Suppressor macrophage treated with lipopolysaccharide for 1 hour (primary cell): Measurements from ENCODE around the gene ISLR2.

Experiments
- DNase-seq, 3 donors: peaks; one replicate each; pipeline ENCODE4 v3.0.0-alpha.2; 2020 to 2022

ISLR2 gene

GRCh38 chr15:74128785-74129585, 1.4 kb upstream of the ISLR2 start:
- no peak for DNase-seq

- DNase-seq, result no peak
Measured at GRCh38 chr15:74129586-74130154, 716 bp upstream of the ISLR2 start.

- no peak for DNase-seq
Measured at GRCh38 chr15:74130849-74131627, 652 bp downstream of the ISLR2 start.

- DNase-seq, result no peak
Measured at GRCh38 chr15:74131628-74132413, 1.4 kb downstream of the ISLR2 start.

DNA sequence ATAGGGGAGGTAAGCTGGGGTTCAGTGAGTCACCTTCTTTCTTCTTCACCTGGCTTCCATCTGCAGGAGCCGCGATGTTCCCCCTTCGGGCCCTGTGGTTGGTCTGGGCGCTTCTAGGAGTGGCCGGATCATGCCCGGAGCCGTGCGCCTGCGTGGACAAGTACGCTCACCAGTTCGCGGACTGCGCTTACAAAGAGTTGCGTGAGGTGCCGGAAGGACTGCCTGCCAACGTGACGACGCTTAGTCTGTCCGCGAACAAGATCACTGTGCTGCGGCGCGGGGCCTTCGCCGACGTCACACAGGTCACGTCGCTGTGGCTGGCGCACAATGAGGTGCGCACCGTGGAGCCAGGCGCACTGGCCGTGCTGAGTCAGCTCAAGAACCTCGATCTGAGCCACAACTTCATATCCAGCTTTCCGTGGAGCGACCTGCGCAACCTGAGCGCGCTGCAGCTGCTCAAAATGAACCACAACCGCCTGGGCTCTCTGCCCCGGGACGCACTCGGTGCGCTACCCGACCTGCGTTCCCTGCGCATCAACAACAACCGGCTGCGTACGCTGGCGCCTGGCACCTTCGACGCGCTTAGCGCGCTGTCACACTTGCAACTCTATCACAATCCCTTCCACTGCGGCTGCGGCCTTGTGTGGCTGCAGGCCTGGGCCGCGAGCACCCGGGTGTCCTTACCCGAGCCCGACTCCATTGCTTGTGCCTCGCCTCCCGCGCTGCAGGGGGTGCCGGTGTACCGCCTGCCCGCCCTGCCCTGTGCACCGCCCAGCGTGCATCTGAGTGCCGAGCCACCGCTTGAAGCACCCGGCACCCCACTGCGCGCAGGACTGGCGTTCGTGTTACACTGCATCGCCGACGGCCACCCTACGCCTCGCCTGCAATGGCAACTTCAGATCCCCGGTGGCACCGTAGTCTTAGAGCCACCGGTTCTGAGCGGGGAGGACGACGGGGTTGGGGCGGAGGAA, 2.6 kb downstream of the ISLR2 start:
- no peak for DNase-seq

GRCh38 chr15:74133694-74134386, 3.5 kb downstream of the ISLR2 start:
- DNase-seq, result no peak

DNA sequence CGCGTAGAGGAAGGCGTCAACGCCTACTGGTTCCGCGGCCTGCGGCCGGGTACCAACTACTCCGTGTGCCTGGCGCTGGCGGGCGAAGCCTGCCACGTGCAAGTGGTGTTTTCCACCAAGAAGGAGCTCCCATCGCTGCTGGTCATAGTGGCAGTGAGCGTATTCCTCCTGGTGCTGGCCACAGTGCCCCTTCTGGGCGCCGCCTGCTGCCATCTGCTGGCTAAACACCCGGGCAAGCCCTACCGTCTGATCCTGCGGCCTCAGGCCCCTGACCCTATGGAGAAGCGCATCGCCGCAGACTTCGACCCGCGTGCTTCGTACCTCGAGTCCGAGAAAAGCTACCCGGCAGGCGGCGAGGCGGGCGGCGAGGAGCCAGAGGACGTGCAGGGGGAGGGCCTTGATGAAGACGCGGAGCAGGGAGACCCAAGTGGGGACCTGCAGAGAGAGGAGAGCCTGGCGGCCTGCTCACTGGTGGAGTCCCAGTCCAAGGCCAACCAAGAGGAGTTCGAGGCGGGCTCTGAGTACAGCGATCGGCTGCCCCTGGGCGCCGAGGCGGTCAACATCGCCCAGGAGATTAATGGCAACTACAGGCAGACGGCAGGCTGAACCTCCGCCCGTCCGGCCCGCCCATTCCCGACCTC, 4.1 kb downstream of the ISLR2 start:
- peak; percentile 77 to 87 (median 78) for DNase-seq

DNA sequence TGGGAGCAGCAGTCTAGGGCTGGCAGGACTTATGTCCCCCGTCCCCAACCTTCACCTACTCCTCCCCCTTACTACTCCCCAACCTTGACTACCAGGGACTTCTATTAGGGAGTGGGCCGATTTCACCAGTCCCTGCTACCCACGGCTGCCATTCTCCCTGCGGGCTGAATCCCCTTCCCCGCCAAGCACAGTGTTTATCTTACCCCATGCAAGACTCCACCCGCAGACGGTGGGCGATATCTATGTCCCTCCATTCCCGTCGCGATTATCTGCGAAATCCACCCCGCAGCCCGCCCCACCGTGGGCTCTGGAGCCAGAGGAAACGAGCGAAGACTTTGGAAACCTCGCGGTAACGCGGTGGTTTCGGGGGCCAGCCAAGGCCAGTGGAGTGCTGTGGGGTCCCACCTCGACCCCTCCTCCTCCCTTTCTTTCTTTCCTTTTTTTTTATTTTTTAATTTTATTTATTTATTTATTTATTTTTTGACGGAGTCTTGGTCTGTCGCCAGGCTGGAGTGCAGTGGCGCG, 4.7 kb downstream of the ISLR2 start:
- no peak for DNase-seq

DNA sequence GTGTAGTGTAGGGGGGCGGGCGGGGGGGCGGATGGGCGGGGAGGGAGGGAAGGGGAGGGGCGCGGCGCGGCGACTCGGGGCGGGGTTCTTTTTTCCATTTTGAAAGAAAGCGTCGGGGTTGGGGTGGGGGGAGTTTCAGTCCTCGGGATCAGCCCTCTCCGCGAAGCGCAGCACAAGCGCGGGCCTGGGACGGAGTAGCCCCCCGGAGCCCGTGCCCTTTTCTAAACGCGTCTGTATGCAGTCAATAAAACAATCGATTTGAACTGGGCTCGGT, 6.1 kb downstream of the ISLR2 start:
- no peak for DNase-seq

DNA sequence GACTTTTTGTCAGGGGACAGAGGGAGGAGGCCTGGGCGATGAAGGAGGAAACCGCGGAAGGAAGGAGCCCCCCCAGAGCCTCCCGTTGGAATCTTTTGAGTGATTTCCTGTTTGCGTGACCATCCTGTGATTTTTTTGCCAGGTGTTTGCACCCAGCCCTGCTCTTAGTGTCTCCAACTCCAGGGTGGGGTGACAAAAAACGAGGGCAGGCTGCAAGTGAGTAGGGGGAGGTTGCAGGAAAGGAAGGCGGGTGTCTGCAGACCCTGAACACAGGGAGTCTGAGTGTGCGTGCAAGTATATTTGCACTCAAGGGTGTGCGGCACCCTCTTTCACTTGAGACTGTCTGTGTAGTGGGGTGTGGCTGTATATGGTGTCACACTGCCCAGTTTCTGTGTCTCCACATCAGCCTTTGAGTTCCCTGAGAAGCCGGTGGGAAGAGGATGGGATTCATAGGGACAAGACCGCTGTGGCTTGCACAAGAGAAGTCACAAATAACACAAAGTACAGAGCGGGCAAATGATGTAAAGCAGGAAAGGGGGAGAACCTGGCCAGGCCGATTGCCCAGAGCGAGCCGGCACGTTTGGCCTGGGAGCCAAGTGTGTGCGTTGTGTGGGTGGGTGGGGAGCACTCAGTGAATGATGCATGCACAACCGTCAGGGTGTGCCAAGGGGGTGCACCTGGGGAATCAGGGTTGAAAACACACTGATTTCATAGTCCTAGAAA, 6.6 kb downstream of the ISLR2 start:
- no peak for DNase-seq

DNA sequence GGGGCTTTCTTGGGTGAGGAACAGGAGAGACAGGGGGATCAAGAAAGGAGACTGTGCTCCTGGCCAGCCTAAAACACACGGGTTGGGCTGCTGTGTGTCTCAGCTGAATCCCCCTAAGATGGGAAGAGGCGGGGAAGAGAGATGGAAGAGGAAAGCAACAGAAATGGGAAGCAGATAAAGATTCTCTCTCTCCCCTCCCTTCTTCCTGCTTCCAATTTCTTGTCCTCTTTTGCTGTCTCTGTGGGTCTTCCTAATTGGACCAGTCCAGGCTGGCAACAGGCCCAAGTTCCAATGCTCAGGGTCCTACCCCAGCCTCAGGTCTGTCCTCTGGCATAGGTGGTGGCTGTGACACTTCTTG, 7.1 kb downstream of the ISLR2 start:
- no peak for DNase-seq

- no peak for DNase-seq
Measured at GRCh38 chr15:74138642-74139041, 8.3 kb downstream of the ISLR2 start.

- no peak for DNase-seq
Measured at GRCh38 chr15:74141591-74141990, 11.2 kb downstream of the ISLR2 start.

GRCh38 chr15:74144153-74144775, 13.9 kb downstream of the ISLR2 start:
- no peak for DNase-seq

- DNase-seq, result no peak
Measured at GRCh38 chr15:74146277-74146800, 16.0 kb downstream of the ISLR2 start.

DNA sequence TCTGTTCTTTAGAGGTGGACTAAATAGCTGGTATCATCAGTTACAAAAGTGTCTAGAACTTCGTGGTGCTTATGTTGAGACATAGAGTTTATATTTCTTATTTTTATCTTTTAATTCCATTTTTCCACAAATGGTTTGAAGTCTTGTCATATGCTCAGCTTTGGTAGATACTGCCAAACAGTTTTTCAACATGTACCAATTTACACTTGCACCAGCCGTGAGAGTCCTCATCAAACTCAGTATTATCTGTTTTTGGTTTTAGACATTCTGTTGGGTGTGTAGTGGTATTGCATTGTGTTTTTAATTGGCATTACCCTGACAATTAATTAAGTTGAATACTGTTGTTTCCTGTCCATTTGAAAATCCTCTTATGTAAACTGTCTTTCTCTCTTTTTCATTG, 16.7 kb downstream of the ISLR2 start:
- no peak for DNase-seq

GRCh38 chr15:74155766-74156417, 25.5 kb downstream of the ISLR2 start:
- no peak for DNase-seq

GRCh38 chr15:74156678-74157411, 26.5 kb downstream of the ISLR2 start:
- no peak for DNase-seq
